Neural cell (in vitro differentiated cells): ENCODE data around the gene NETO1. TPM values are rescaled to one million over a fixed set of nuclear protein-coding genes. Genes with fewer than 3 reads are reported as not detected.
A peak's percentile ranks its signal among the peaks of the same experiment; 100 is the strongest.

ENCODE experiments used
- H2AFZ ChIP-seq: fragments of 200-600, 300-800 bp; sonication (generic), shearing (Covaris generic); 2 replicates; pipeline ENCODE4 v1.6.0; 2014; ENCODE audit warnings: low read depth, mild to moderate bottlenecking, antibody characterized with exemption, low read length, moderate library complexity
- H3F3A ChIP-seq: fragments of 200-600 bp; shearing (Covaris generic); 2 replicates; pipeline ENCODE4 v1.6.1; 2016; ENCODE audit warnings: mild to moderate bottlenecking, moderate library complexity, mixed read lengths, antibody characterized with exemption, low read length; ENCODE audit not compliant: insufficient read depth, poor library complexity, severe bottlenecking
- H3K27ac ChIP-seq: fragments of 200-600, 300-800 bp; sonication (generic), shearing (Covaris generic); 2 replicates; pipeline ENCODE4 v1.5.1; 2014; ENCODE audit warnings: mild to moderate bottlenecking, low read length, moderate library complexity
- H3K27me3 ChIP-seq: fragments of 300-800, 200-600 bp; sonication (generic), shearing (Covaris generic); 2 replicates; pipeline ENCODE4 v1.6.0; 2014; ENCODE audit warnings: mild to moderate bottlenecking, low read depth, low read length, moderate library complexity; ENCODE audit not compliant: insufficient read depth
- H3K36me3 ChIP-seq: fragments of 300-800, 200-600 bp; sonication (generic), shearing (Covaris generic); 2 replicates; pipeline ENCODE4 v1.5.1; 2014; ENCODE audit warnings: mild to moderate bottlenecking, antibody characterized with exemption, low read length, moderate library complexity; ENCODE audit not compliant: insufficient read depth
- H3K4me2 ChIP-seq: fragments of 300-800, 200-600 bp; sonication (generic), shearing (Covaris generic); 2 replicates; pipeline ENCODE4 v1.6.0; 2014; ENCODE audit warnings: mild to moderate bottlenecking, low read length
- H3K4me3 ChIP-seq: fragments of 300-800, 200-600 bp; sonication (generic), shearing (Covaris generic); 2 replicates; pipeline ENCODE4 v1.5.1; 2014; ENCODE audit warnings: mild to moderate bottlenecking, low read length, moderate library complexity
- H3K79me2 ChIP-seq: fragments of 200-600 bp; shearing (Covaris generic); replicated peaks from 2 replicates; pipeline ENCODE4 v1.6.0; 2014; ENCODE audit warnings: mild to moderate bottlenecking, low read length, moderate library complexity; ENCODE audit not compliant: insufficient read depth
- H3K9ac ChIP-seq: fragments of 300-800, 200-600 bp; sonication (generic), shearing (Covaris generic); 2 replicates; pipeline ENCODE4 v1.6.1; 2016; ENCODE audit warnings: mild to moderate bottlenecking, low read length, mixed read lengths
- H3K9me2 ChIP-seq: fragments of 200-600 bp; shearing (Covaris generic); 2 replicates; pipeline ENCODE4 v1.6.1; 2016; ENCODE audit warnings: mild to moderate bottlenecking, low read length, mixed read lengths; ENCODE audit not compliant: insufficient read depth
- H3K9me3 ChIP-seq: fragments of 200-600, 300-800 bp; sonication (generic), shearing (Covaris generic); 2 replicates; pipeline ENCODE4 v1.6.1; 2016; ENCODE audit warnings: mild to moderate bottlenecking, mixed run types, low read length, moderate library complexity, mixed read lengths
- H4K20me1 ChIP-seq: fragments of 200-600 bp; shearing (Covaris generic); 2 replicates; pipeline ENCODE4 v1.6.1; 2016; ENCODE audit warnings: mild to moderate bottlenecking, mixed run types; ENCODE audit not compliant: insufficient read depth
- EP300 ChIP-seq: fragments of 450-650 bp; conservative IDR thresholded peaks from 2 replicates; pipeline ENCODE4 v1.6.1; 2014; ENCODE audit warnings: antibody characterized with exemption, mild to moderate bottlenecking, moderate library complexity; ENCODE audit not compliant: poor library complexity, severe bottlenecking
- MXI1 ChIP-seq: fragments of 450-650 bp; conservative IDR thresholded peaks from 2 replicates; pipeline ENCODE4 v1.6.1; 2014; ENCODE audit warnings: antibody characterized with exemption, mild to moderate bottlenecking; ENCODE audit not compliant: poor library complexity, severe bottlenecking
- POLR2AphosphoS5 ChIP-seq: IDR thresholded peaks from 2 replicates; pipeline ENCODE4 v1.6.1; 2012
- RAD21 ChIP-seq: fragments of 450-650 bp; conservative IDR thresholded peaks from 2 replicates; pipeline ENCODE4 v1.6.1; 2014; ENCODE audit warnings: antibody characterized with exemption, mild to moderate bottlenecking, moderate library complexity
- SMC3 ChIP-seq: fragments of 450-650 bp; conservative IDR thresholded peaks from 2 replicates; pipeline ENCODE4 v1.6.1; 2014; ENCODE audit warnings: antibody characterized with exemption, mild to moderate bottlenecking, moderate library complexity; ENCODE audit not compliant: poor library complexity
- TAF1 ChIP-seq: IDR thresholded peaks from 2 replicates; pipeline ENCODE4 v1.6.1; 2012; ENCODE audit warnings: low read depth
- polyA plus RNA-seq: library from polyadenylated mRNA; depleted of rRNA; stranded (reverse); fragments of >200 nt; gene quantifications from 2 replicates; pipeline ENCODE4 v1.2.3, GENCODE V29; 2014
- TF ChIP-seq, protein P1 (sequence below): IDR thresholded peaks from 2 replicates; pipeline ENCODE4 v1.6.1; 2012; ENCODE audit warnings: borderline replicate concordance
- TF ChIP-seq, protein P2 (sequence below): fragments of 450-650 bp; IDR thresholded peaks from 2 replicates; pipeline ENCODE4 v1.5.1; 2014; ENCODE audit warnings: antibody characterized with exemption, mild to moderate bottlenecking, moderate library complexity; ENCODE audit not compliant: poor library complexity, severe bottlenecking

Gene NETO1
- polyA plus RNA-seq, 1 donor from 2014 or later, result 0.45 TPM

DNA sequence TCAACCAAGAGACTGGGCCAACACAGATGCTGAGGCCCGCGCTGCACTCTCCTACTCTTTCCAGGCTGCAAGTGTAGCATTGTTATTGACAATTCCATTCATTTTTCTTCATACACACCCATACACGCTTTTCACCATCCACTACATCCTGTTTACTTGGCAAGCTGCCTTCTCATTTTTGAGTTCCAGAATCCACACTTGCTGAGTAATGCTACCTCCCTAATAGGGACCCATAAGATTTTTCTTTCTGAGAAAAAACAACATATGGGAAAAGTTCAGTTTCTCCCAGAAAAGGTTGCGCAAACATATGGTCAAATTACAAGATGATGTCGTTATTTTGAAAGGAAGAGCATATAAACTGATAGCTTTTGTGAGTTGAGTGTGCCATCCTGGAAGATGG, 3.3 kb upstream of the NETO1 start:
- Histone ChIP-seq H3K27ac (no peak overlapping the region), H2AFZ (no peak overlapping the region), H3K9ac (no peak overlapping the region), H3K36me3 (no peaks in the 10 kb centered on the region), H3K4me2 (no peak overlapping the region), H3F3A (peaks cover 5% of the 10 kb centered on the region), H3K9me2 (no peaks in the 10 kb centered on the region), H3K4me3 (no peak overlapping the region), H4K20me1 (no peaks in the 10 kb centered on the region), H3K27me3 (peaks cover 52% of the 10 kb centered on the region), H3K79me2 (no peaks in the 10 kb centered on the region), H3K9me3 (no peaks in the 10 kb centered on the region)
- TF ChIP-seq, protein P1, sequence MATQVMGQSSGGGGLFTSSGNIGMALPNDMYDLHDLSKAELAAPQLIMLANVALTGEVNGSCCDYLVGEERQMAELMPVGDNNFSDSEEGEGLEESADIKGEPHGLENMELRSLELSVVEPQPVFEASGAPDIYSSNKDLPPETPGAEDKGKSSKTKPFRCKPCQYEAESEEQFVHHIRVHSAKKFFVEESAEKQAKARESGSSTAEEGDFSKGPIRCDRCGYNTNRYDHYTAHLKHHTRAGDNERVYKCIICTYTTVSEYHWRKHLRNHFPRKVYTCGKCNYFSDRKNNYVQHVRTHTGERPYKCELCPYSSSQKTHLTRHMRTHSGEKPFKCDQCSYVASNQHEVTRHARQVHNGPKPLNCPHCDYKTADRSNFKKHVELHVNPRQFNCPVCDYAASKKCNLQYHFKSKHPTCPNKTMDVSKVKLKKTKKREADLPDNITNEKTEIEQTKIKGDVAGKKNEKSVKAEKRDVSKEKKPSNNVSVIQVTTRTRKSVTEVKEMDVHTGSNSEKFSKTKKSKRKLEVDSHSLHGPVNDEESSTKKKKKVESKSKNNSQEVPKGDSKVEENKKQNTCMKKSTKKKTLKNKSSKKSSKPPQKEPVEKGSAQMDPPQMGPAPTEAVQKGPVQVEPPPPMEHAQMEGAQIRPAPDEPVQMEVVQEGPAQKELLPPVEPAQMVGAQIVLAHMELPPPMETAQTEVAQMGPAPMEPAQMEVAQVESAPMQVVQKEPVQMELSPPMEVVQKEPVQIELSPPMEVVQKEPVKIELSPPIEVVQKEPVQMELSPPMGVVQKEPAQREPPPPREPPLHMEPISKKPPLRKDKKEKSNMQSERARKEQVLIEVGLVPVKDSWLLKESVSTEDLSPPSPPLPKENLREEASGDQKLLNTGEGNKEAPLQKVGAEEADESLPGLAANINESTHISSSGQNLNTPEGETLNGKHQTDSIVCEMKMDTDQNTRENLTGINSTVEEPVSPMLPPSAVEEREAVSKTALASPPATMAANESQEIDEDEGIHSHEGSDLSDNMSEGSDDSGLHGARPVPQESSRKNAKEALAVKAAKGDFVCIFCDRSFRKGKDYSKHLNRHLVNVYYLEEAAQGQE, result no peak
- TF ChIP-seq EP300 (no peak), SMC3 (no peak), POLR2AphosphoS5 (no peak), RAD21 (no peak), TAF1 (no peak)
- TF ChIP-seq, protein P2, sequence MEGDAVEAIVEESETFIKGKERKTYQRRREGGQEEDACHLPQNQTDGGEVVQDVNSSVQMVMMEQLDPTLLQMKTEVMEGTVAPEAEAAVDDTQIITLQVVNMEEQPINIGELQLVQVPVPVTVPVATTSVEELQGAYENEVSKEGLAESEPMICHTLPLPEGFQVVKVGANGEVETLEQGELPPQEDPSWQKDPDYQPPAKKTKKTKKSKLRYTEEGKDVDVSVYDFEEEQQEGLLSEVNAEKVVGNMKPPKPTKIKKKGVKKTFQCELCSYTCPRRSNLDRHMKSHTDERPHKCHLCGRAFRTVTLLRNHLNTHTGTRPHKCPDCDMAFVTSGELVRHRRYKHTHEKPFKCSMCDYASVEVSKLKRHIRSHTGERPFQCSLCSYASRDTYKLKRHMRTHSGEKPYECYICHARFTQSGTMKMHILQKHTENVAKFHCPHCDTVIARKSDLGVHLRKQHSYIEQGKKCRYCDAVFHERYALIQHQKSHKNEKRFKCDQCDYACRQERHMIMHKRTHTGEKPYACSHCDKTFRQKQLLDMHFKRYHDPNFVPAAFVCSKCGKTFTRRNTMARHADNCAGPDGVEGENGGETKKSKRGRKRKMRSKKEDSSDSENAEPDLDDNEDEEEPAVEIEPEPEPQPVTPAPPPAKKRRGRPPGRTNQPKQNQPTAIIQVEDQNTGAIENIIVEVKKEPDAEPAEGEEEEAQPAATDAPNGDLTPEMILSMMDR, result no peak

DNA sequence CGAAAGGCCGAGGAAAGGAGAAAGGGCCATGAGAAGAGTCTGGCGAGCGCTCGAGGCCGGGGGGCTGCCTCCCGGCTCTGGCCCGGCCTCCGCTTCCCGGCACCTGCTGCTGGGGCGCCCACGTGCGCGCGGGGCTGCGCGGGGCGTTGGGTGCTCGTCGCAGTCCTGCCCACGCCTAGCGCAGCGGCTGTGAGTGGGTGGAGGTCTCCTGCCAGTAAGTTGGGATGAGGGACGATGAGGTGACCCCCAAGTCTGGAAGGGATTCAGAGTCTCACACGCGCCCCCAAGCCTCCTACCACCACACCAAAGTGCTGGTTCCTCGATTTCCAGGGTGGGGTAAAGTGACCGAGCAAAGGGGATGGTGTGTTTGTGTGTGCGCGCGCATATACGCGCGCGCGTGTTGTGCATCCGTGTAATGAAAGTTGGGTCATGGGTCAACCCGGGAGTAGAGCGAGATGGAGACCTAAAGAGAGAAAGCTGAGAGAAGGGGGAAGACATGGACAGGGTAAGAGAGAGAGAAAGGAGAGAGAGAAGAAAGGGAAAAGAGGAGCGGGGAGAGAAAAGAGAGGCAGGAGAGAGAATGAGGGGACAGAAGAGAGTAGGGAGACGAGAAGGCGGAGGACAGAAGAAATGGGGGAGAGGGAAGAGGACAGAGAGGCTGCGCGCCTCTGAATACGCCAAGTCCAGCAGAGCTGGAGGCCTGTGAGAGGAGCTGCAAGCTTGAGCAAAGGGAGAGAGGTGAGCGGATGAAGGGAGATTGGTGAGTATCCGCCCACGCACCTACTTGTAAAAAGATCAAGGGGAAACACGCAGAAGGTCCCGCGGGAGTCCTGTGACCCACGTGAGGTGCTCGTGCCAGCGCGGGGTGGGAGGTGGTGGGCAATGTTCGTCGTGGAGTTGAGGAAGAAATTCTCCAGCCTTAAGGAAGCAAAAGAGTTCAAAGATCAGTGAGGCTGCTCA, 1.7 kb upstream of the NETO1 start:
- Histone ChIP-seq H2AFZ (no peak overlapping the region), H3K4me2 (peak overlapping the region; percentile 87), H3K27me3 (peaks cover 68% of the 10 kb centered on the region), H3K27ac (no peak overlapping the region), H3K79me2 (no peaks in the 10 kb centered on the region), H3K4me3 (peak overlapping the region; percentile 74), H4K20me1 (no peaks in the 10 kb centered on the region), H3K9ac (no peak overlapping the region), H3K9me3 (no peaks in the 10 kb centered on the region), H3K36me3 (no peaks in the 10 kb centered on the region), H3F3A (peaks cover 5% of the 10 kb centered on the region), H3K9me2 (no peaks in the 10 kb centered on the region)
- TF ChIP-seq, protein P1, result no peak
- no peak for TF ChIP-seq EP300
- TF ChIP-seq MXI1, result peak; percentile 16
- TF ChIP-seq SMC3, result no peak
